Thymus (tissue), 14 donors: ENCODE results near the gene ZSCAN5A. TPM values are rescaled to one million over a fixed set of nuclear protein-coding genes. Genes with fewer than 3 reads are reported as not detected.

ENCODE experiments used
- DNase-seq, 9 donors: peaks; one replicate each; pipeline ENCODE4 v3.0.0-alpha.2; 2013; ENCODE audit warnings: low spot score in 9 of 9, low read depth in 6 of 9, missing footprints in 1 of 9
- H3K27ac ChIP-seq, 2 donors: one replicate each; pipeline ENCODE4 v1.5.1; 2013; ENCODE audit warnings: control low read depth in 1 of 2, low read depth in 1 of 2, low read length in 1 of 2, mild to moderate bottlenecking in 1 of 2, moderate library complexity in 1 of 2
- H3K27me3 ChIP-seq, 2 donors: one replicate each; pipeline ENCODE4 v1.5.1; 2013; ENCODE audit warnings: low read length in 1 of 2; ENCODE audit not compliant: control insufficient read depth in 2 of 2, insufficient read depth in 1 of 2
- H3K36me3 ChIP-seq, 2 donors: one replicate each; pipeline ENCODE4 v1.5.1; 2013; ENCODE audit warnings: low read length in 1 of 2, mild to moderate bottlenecking in 1 of 2, moderate library complexity in 1 of 2; ENCODE audit not compliant: control insufficient read depth in 2 of 2, insufficient read depth in 2 of 2
- H3K4me1 ChIP-seq, 2 donors: one replicate each; pipeline ENCODE4 v1.5.1; 2013; ENCODE audit warnings: low read length in 2 of 2; ENCODE audit not compliant: control insufficient read depth in 2 of 2, insufficient read depth in 2 of 2
- H3K4me3 ChIP-seq, 2 donors: one replicate each; pipeline ENCODE4 v1.5.1; 2013; ENCODE audit warnings: low read length in 2 of 2, control low read depth in 1 of 2, mild to moderate bottlenecking in 1 of 2
- H3K9me3 ChIP-seq, 2 donors: one replicate each; pipeline ENCODE4 v1.5.1; 2013; ENCODE audit warnings: low read length in 1 of 2, mild to moderate bottlenecking in 1 of 2; ENCODE audit not compliant: control insufficient read depth in 2 of 2, insufficient read depth in 1 of 2
- WGBS: extraction: QIAGEN DNeasy Blood & Tissue Kit; methylation state at CpG from one replicate; pipeline ENCODE4 v1.1.7; 2013; 5-methylcytosine and 5-hydroxymethylcytosine counted together
- long read RNA-seq, 10 donors: transcript quantifications; one replicate each; lab custom pipeline, GENCODE V29; 2026
- polyA plus RNA-seq: library from polyadenylated mRNA; stranded (reverse); fragments of 200-250 nt; gene quantifications from one replicate; pipeline ENCODE4 v1.2.3, GENCODE V29; 2013
- total RNA-seq: library from RNA; stranded (reverse); fragments of 120-200 nt; gene quantifications from one replicate; pipeline ENCODE4 v1.2.4, GENCODE V29; 2013
- donor health status: healthy.

ZSCAN5A gene, protein sequence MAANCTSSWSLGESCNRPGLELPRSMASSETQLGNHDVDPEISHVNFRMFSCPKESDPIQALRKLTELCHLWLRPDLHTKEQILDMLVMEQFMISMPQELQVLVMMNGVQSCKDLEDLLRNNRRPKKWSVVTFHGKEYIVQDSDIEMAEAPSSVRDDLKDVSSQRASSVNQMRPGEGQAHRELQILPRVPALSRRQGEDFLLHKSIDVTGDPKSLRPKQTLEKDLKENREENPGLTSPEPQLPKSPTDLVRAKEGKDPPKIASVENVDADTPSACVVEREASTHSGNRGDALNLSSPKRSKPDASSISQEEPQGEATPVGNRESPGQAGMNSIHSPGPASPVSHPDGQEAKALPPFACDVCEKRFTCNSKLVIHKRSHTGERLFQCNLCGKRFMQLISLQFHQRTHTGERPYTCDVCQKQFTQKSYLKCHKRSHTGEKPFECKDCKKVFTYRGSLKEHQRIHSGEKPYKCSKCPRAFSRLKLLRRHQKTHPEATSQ
- 7.4 TPM for total RNA-seq
- polyA plus RNA-seq: 4.9 TPM
- long read RNA-seq, donor 1: 0 reads
- long read RNA-seq, donor 2, partial matches to known transcripts: 0 of 4 reads
- long read RNA-seq, donor 2, other reads (novel, unspliced or antisense): 0 of 4 reads
- long read RNA-seq, donor 3, partial matches to known transcripts: 0 of 1 reads
- long read RNA-seq, donor 3, other reads (novel, unspliced or antisense): 0 of 1 reads
- long read RNA-seq, donor 4, partial matches to known transcripts: 0 of 1 reads
- long read RNA-seq, donor 4, other reads (novel, unspliced or antisense): 0 of 1 reads
- long read RNA-seq, donor 5, partial matches to known transcripts: 0 of 3 reads
- long read RNA-seq, donor 5, other reads (novel, unspliced or antisense): 0 of 3 reads
- long read RNA-seq, donor 6: 0 reads
- long read RNA-seq, donor 7: 0 reads
- long read RNA-seq, donor 8, partial matches to known transcripts: 0 of 1 reads
- long read RNA-seq, donor 8, other reads (novel, unspliced or antisense): 0 of 1 reads
- long read RNA-seq, donor 9, partial matches to known transcripts: 0 of 1 reads
- long read RNA-seq, donor 9, other reads (novel, unspliced or antisense): 0 of 1 reads
- long read RNA-seq, donor 10, partial matches to known transcripts: 0 of 2 reads
- long read RNA-seq, donor 10, other reads (novel, unspliced or antisense): 0 of 2 reads

DNA sequence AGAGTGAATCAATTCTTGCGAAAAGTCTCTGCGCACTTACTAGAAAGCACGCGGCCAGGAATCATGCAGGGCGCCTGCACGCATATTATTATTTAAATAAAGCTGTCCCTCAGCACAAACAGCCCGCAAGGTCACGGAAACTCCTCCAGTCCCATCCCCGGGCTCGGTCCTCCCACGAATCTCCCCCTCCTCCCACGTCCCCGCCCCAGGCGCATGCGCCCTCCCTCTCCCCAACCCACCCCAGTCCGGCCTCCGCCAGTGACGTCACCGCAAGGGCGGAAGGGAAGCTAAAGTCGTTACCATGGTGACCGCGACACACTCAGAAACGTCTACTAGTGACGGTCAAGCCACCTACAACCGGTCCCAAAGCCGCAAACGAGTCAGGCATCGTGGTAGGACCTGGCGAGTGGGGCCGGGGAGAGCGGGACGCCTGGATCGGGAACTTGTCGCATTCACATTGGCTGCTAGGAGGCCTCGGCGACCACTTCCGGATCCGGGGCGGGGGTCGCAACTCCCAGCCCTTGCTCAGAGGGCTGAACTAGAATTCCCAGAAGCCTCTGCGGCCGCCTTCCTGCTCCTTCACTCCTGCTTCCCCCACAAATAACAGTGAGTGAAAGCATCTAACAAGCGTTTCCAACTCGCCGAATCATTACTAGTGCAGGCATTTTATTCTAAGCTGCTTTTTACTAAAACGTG is at the start of gene ZSCAN5A:
Gene ZSCAN5A (minus strand): TSS at position 459 of the 696 bp plus-strand sequence. CDS start 89,793 bp downstream, outside the sequence.
- peak; percentile 91 to 98 (median 97) for DNase-seq
- peaks cover 12% of the 10 kb centered on the region in 2 donors for H3K4me1 ChIP-seq
- no peaks in the 10 kb centered on the region for H3K27me3 ChIP-seq
- no peaks in the 10 kb centered on the region for H3K36me3 ChIP-seq
- no peaks in the 10 kb centered on the region for H3K9me3 ChIP-seq
- under 1% methylated on average over 47 of the region's 47 CpGs for WGBS
- peak within 1 kb of the TSS; percentile 86 to 94 for H3K4me3 ChIP-seq
- H3K27ac ChIP-seq: peak within 1 kb of the TSS; percentile 96 to 99

GRCh38 chr19:56360841-56361240 is 46.2 kb upstream of the ZSCAN5A start:
- H3K27me3 ChIP-seq: no peaks in the 10 kb centered on the region
- DNase-seq: no peak
- no peaks in the 10 kb centered on the region for H3K36me3 ChIP-seq
- WGBS: 93% methylated on average over 2 of the region's 2 CpGs
- no peak overlapping the region for H3K27ac ChIP-seq
- no peak overlapping the region for H3K4me3 ChIP-seq
- no peaks in the 10 kb centered on the region for H3K9me3 ChIP-seq
- no peaks in the 10 kb centered on the region for H3K4me1 ChIP-seq

GRCh38 chr19:56356944-56357343 is 42.3 kb upstream of the ZSCAN5A start:
- no peaks in the 10 kb centered on the region for H3K36me3 ChIP-seq
- DNase-seq: no peak
- H3K4me3 ChIP-seq: no peak overlapping the region
- no peaks in the 10 kb centered on the region for H3K9me3 ChIP-seq
- no peaks in the 10 kb centered on the region for H3K27me3 ChIP-seq
- 92% methylated on average over 2 of the region's 2 CpGs for WGBS
- H3K27ac ChIP-seq: no peak overlapping the region
- H3K4me1 ChIP-seq: no peaks in the 10 kb centered on the region

DNA sequence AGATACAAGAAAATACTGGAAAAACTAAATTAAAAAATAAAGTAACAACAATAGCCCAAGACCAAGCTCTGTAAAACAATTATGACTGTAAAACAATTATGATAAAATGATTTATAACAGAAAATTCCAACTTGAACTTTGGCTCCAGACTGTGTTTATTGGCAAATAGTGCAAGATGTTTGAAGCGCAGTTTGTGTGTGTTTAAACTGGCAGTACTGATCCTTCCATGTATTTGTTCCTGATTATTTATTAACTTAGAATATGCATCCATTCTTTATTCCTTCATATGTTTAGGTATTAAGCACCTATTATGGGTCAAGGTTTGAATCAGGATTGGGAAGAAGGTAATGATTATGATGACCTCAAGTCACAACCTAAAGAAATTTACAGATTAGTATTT is 40.9 kb upstream of the ZSCAN5A start:
- WGBS: 100% methylated on average over 1 of the region's 1 CpG

GRCh38 chr19:56351208-56351607 is 36.6 kb upstream of the ZSCAN5A start:
- Histone ChIP-seq H3K4me3 (no peak overlapping the region), H3K27ac (no peak overlapping the region), H3K4me1 (no peaks in the 10 kb centered on the region), H3K36me3 (no peaks in the 10 kb centered on the region), H3K27me3 (no peaks in the 10 kb centered on the region), H3K9me3 (no peaks in the 10 kb centered on the region)
- DNase-seq: no peak
- WGBS: 89% methylated on average over 6 of the region's 6 CpGs

More for the DNA sequence above, 40.9 kb upstream of the ZSCAN5A start:
- Histone ChIP-seq H3K9me3 (no peaks in the 10 kb centered on the region), H3K4me1 (no peaks in the 10 kb centered on the region), H3K4me3 (no peak overlapping the region), H3K36me3 (no peaks in the 10 kb centered on the region), H3K27me3 (no peaks in the 10 kb centered on the region), H3K27ac (no peak overlapping the region)
- no peak for DNase-seq

DNA sequence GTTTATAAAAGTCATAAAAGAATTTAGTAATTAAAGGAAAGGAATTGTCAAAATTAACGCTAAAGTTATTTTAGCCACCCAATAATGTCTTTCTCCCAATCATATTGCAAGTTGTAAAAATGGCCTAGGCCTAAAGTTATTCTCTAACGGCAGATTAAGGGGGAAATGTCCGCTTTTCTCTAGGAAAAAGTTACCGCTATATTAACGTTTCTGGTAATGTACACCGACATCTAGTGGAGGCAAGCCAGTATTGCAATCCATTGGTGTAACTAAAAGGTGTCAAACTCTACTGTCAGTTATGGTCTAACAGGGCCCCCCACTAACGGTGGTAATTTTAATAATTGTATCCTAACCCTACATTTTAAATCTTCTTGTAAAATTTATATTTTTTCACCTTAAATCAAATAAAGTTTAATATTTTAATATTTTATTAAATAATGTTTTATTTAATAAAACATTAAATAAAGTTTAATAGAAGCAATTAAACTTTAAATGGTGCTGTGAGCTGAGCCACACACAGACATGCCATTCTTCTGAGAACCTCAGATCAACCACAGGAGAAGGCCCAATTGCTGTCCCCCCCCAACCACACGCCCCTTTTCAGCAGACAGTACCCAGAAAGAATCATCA is 35.9 kb upstream of the ZSCAN5A start:
- no peaks in the 10 kb centered on the region for H3K36me3 ChIP-seq
- 20% methylated on average over 8 of the region's 8 CpGs for WGBS

DNA sequence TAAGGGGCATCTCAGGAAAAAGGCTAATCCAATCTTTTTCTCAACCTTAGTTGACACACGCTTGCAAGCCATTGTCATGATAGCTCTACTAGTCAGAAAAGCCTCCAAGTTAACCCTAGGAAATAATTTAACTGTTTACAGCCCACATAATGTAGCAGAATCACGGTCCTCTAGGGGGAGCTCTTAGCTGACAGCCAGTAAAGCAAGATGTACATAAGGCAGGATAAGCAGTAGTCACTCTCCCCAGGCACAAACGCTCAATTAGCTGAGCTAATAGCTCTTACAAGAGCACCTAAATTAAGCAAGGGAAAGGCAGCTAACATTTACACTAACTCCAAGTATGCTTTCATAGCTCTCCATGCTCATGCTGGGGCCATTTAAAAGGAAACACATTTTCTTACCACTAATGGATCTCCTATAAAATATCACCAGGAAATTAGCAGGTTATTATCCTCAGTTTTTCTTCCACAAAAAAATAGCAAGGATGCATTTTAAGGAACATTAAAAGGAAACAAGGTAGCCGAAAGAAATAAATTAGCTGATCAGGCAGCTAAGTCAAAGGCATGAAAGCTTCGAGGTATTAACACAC is 33.7 kb upstream of the ZSCAN5A start:
- no peaks in the 10 kb centered on the region for H3K27me3 ChIP-seq
- no peaks in the 10 kb centered on the region for H3K9me3 ChIP-seq
- H3K27ac ChIP-seq: no peak overlapping the region
- no peaks in the 10 kb centered on the region for H3K36me3 ChIP-seq
- peak in 2 of 9 donors; percentile 7 to 10 for DNase-seq
- no peaks in the 10 kb centered on the region for H3K4me1 ChIP-seq
- H3K4me3 ChIP-seq: no peak overlapping the region
- WGBS: 87% methylated on average over 5 of the region's 5 CpGs

More for the DNA sequence above, 35.9 kb upstream of the ZSCAN5A start:
- no peak overlapping the region for H3K4me3 ChIP-seq
- H3K27ac ChIP-seq: no peak overlapping the region
- no peaks in the 10 kb centered on the region for H3K27me3 ChIP-seq
- no peaks in the 10 kb centered on the region for H3K9me3 ChIP-seq
- peak in 7 of 9 donors; percentile 22 to 69 (median 42) for DNase-seq
- H3K4me1 ChIP-seq: no peaks in the 10 kb centered on the region
